LoVo (cell line): ENCODE measurements around the gene LHX3.

Experiments used
- DNase-seq: peaks from one replicate; pipeline ENCODE4 v3.0.0-alpha.2; 2016; ENCODE audit warnings: low spot score

LHX3 gene

GRCh38 chr9:136177224-136177623 is 27.7 kb downstream of the LHX3 start:
- no peak for DNase-seq

- no peak for DNase-seq
Observed at GRCh38 chr9:136175616-136176197, 29.2 kb downstream of the LHX3 start.

- DNase-seq = no peak
Observed at GRCh38 chr9:136174779-136175615, 29.9 kb downstream of the LHX3 start.

GRCh38 chr9:136173648-136174290 is 31.2 kb downstream of the LHX3 start:
- DNase-seq = no peak

- no peak for DNase-seq
Observed at GRCh38 chr9:136172412-136173079, 32.4 kb downstream of the LHX3 start.

GRCh38 chr9:136171801-136172411 is 33.0 kb downstream of the LHX3 start:
- DNase-seq = no peak

GRCh38 chr9:136171009-136171800 is 33.7 kb downstream of the LHX3 start:
- DNase-seq = no peak

- DNase-seq = no peak
Observed at GRCh38 chr9:136170006-136170901, 34.7 kb downstream of the LHX3 start.

GRCh38 chr9:136169495-136169894 is 35.4 kb downstream of the LHX3 start:
- no peak for DNase-seq

GRCh38 chr9:136163248-136163850 is 41.6 kb downstream of the LHX3 start:
- DNase-seq = no peak

- no peak for DNase-seq
Observed at GRCh38 chr9:136160995-136161610, 43.8 kb downstream of the LHX3 start.

GRCh38 chr9:136160381-136160841 is 44.5 kb downstream of the LHX3 start:
- DNase-seq = no peak

GRCh38 chr9:136159851-136160250 is 45.1 kb downstream of the LHX3 start:
- no peak for DNase-seq

- DNase-seq = no peak
Observed at GRCh38 chr9:136157477-136158265, 47.3 kb downstream of the LHX3 start.

- DNase-seq = no peak
Observed at GRCh38 chr9:136156209-136157120, 48.5 kb downstream of the LHX3 start.

- no peak for DNase-seq
Observed at GRCh38 chr9:136155576-136155975, 49.4 kb downstream of the LHX3 start.

- no peak for DNase-seq
Observed at GRCh38 chr9:136154943-136155342, 50.0 kb downstream of the LHX3 start.
